Kidney (tissue), 14 donors: ENCODE results near the gene TFF1. TPM values are rescaled to one million over a fixed set of nuclear protein-coding genes. Genes with fewer than 3 reads are reported as not detected.
A peak's percentile ranks its signal among the peaks of the same experiment; 100 is the strongest.

Experiments
- DNase-seq, 5 donors: peaks; one replicate each; pipeline ENCODE4 v3.0.0-alpha.2; 2013 to 2020
- FAIRE-seq: peaks from 2 replicates; lab custom pipeline; 2012; peaks lifted over from hg19 to GRCh38; lab: Jason Lieb, UNC
- H3K27ac ChIP-seq, 2 donors: one replicate each; pipeline ENCODE4 v1.7.0; 2013; ENCODE audit warnings: low read depth in 2 of 2, low read length in 2 of 2, inconsistent platforms in 1 of 2
- H3K27me3 ChIP-seq: one replicate; pipeline ENCODE4 v1.7.1; 2013; ENCODE audit warnings: low read length, inconsistent platforms; ENCODE audit not compliant: control insufficient read depth, insufficient read depth
- H3K36me3 ChIP-seq, 3 donors: one replicate each; pipeline versions ENCODE4 v1.7.0 to v1.7.1; 2013; ENCODE audit warnings: low read length in 3 of 3, control low read depth in 1 of 3, inconsistent platforms in 1 of 3; ENCODE audit not compliant: insufficient read depth in 3 of 3, control insufficient read depth in 2 of 3
- H3K4me1 ChIP-seq, 3 donors: one replicate each; pipeline versions ENCODE4 v1.7.0 to v1.7.1; 2013; ENCODE audit warnings: low read length in 3 of 3, inconsistent platforms in 1 of 3, low read depth in 1 of 3; ENCODE audit not compliant: control insufficient read depth in 2 of 3, insufficient read depth in 2 of 3
- H3K4me3 ChIP-seq, 3 donors: one replicate each; pipeline versions ENCODE4 v1.7.0 to v1.8.1; 2013; ENCODE audit warnings: low read length in 3 of 3, control low read depth in 1 of 3, inconsistent platforms in 1 of 3
- H3K9ac ChIP-seq, 3 donors: one replicate each; pipeline versions ENCODE4 v1.7.0 to v1.7.1; 2013; ENCODE audit warnings: low read length in 3 of 3, control low read depth in 1 of 3, inconsistent platforms in 1 of 3
- H3K9me3 ChIP-seq, 3 donors: one replicate each; pipeline versions ENCODE4 v1.7.0 to v1.7.1; 2013; ENCODE audit warnings: low read length in 3 of 3, control low read depth in 1 of 3, inconsistent platforms in 1 of 3; ENCODE audit not compliant: control insufficient read depth in 2 of 3, insufficient read depth in 1 of 3
- intact Hi-C: fragments of 100-400 bp; cut with DNase I; formaldehyde crosslinking; loops from one replicate; pipeline ENCODE4 v1.11.1; 2022
- polyA plus RNA-seq: library from polyadenylated mRNA; stranded (reverse); fragments of 350-450 nt; fragmentation: Illumina TruSeq; extraction: RNeasy Lipid Tissue Mini Kit (QIAGEN cat#74804); gene quantifications from one replicate; pipeline ENCODE4 v1.2.3, GENCODE V29; 2014; ENCODE audit warnings: low read depth, low replicate concordance; ENCODE audit not compliant: insufficient read depth
- total RNA-seq: library from RNA; stranded (reverse); fragmentation: NEBNext Ultra II Directional; extraction: Animal tissue kit (Norgen Biotek cat#: 25700); gene quantifications from one replicate; pipeline ENCODE4 v1.2.1, GENCODE V29; 2021
- TF ChIP-seq, protein P1 (sequence below): IDR thresholded peaks from 3 replicates; pipeline ENCODE4 v1.5.1; 2012; ENCODE audit warnings: mild to moderate bottlenecking, moderate library complexity, borderline replicate concordance; ENCODE audit not compliant: insufficient read depth; ENCODE audit errors: extremely low read depth
- donor health status: control.
- donor health status: control.
- donor health status: control.
- donor health status: control.
- donor health status: control.
- donor health status: DM: yes; HTN: yes; CAD: no.
- donor health status: Normal renal cell carcinoma (clear cell type).

The TFF1 gene
- total and polyA plus RNA-seq, 2 donors from 2014 or later: not detected

DNA sequence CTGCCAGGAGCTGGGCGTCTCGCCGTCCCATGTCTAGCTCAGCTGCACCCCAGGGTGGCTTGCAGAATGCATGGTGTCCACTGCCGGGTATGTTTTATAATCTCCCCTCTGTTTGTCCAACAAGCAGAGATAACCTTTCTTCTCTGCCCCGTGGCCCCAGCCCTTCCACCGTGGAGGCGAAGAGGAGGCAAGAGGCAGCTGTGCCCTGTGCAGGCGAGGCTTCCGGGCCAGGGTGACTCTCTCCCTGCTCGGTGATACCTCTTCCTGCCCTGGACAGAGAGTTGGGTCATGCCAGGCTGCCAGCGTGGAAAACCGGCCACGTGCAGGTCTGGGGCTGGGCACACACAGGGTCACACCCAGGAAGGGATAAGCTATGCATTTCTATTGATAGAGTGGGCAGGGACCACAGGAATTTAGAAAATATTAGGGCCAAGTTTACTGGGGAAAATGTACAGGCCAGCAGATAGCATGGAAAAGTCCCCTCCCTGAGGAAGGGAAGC lies 15.4 kb downstream of the TFF1 start, which contains the start of gene TFF2:
TSS of gene TFF2 (minus strand) at position 68 of the 500 bp plus-strand sequence. CDS start at position 31, 37 bp downstream.
- H3K36me3 ChIP-seq: no peaks in the 10 kb centered on the region
- peak in 2 of 5 donors; percentile 29 to 50 for DNase-seq
- no peaks in the 10 kb centered on the region for H3K27me3 ChIP-seq
- H3K27ac ChIP-seq: no peak within 1 kb of the TSS
- no peak for FAIRE-seq
- TF ChIP-seq, protein P1, sequence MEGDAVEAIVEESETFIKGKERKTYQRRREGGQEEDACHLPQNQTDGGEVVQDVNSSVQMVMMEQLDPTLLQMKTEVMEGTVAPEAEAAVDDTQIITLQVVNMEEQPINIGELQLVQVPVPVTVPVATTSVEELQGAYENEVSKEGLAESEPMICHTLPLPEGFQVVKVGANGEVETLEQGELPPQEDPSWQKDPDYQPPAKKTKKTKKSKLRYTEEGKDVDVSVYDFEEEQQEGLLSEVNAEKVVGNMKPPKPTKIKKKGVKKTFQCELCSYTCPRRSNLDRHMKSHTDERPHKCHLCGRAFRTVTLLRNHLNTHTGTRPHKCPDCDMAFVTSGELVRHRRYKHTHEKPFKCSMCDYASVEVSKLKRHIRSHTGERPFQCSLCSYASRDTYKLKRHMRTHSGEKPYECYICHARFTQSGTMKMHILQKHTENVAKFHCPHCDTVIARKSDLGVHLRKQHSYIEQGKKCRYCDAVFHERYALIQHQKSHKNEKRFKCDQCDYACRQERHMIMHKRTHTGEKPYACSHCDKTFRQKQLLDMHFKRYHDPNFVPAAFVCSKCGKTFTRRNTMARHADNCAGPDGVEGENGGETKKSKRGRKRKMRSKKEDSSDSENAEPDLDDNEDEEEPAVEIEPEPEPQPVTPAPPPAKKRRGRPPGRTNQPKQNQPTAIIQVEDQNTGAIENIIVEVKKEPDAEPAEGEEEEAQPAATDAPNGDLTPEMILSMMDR: no peak
- H3K9ac ChIP-seq: no peak within 1 kb of the TSS
- H3K4me1 ChIP-seq: peaks cover 0 to 2% (median 0%) of the 10 kb centered on the region in 3 donors
- no peak within 1 kb of the TSS for H3K4me3 ChIP-seq
- peaks cover 0 to 6% (median 0%) of the 10 kb centered on the region in 3 donors for H3K9me3 ChIP-seq
- intact Hi-C loops: no loop called here

DNA sequence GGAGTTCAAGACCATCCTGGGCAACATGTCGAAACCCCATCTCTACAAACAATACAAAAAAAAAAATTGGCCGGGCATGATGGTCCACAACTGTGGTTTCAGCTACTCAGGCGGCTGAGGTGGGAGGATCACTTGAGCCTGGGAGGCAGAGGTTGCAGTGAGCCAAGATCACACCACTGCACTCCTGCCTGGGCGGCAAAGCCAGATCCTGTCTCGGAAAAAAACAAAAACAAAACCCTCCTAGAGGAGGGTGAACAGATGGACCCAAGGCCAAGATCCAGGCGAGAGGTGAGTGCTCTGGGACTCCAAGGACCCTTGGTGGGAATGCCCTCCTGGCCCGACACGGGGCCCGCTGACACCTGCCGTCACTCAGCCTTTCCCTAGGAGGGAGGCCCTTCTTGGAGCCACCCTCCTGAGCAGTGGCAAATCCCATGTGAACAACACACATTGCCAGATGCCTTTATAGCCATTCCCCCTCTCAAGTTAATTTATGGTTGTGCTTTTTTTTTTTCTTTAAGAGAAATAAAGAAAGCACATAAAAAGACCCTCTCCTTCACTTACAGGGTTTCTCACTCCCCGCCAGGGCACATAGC lies 15.9 kb downstream of the TFF1 start:
- Histone ChIP-seq H3K9ac (no peak overlapping the region), H3K27ac (no peak overlapping the region), H3K4me1 (peaks cover 0 to 2% (median 0%) of the 10 kb centered on the region in 3 donors), H3K4me3 (no peak overlapping the region), H3K9me3 (peaks cover 0 to 5% (median 0%) of the 10 kb centered on the region in 3 donors), H3K27me3 (no peaks in the 10 kb centered on the region), H3K36me3 (no peaks in the 10 kb centered on the region)
- intact Hi-C loops: no loop called here
- TF ChIP-seq, protein P1: no peak
- DNase-seq (peak in 3 of 5 donors; percentile 46 to 72 (median 65)), FAIRE-seq (no peak)

DNA sequence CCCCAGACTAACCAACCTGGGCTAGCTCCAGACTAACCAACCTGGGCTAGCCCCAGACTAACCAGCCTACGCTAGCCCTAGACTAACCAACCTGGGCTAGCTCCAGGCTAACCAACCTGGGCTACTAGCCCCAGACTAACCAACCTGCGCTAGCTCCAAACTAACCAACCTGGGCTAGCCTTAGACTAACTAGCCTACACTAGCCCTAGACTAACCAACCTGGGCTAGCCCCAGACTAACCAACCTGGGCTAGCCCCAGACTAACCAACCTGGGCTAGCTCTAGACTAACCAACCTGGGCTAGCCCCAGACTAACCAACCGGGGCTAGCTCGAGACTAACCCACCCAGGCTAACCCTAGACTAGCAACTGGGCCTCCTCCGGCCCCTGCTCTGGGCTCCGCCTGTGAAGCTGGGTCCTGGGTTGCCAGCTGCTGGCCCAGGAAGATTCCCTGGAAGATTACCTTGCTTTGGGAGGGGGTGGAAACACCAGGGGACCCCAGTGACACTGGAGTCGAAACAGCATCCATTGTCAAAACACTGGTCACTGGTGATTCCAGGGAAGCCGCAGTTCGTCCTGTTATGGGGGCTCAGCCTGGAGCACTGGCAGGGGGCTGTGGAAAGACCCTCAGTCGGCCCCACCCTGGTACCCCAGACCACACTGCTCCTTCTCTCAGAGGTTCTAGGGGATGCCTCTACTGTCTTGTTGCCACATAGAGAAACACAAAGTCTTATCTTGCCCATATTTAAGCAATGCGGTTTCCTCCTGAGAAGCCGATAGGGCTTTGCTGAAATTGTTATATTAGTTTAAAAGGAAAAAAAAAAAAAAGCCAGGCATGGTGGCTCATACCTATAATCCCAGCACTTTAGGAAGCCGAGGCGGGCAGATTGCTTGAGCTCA lies 16.7 kb downstream of the TFF1 start:
- H3K9ac ChIP-seq: no peak overlapping the region
- TF ChIP-seq, protein P1: no peak
- peaks cover 0 to 2% (median 0%) of the 10 kb centered on the region in 3 donors for H3K9me3 ChIP-seq
- no peaks in the 10 kb centered on the region for H3K36me3 ChIP-seq
- H3K4me3 ChIP-seq: no peak overlapping the region
- H3K4me1 ChIP-seq: peaks cover 0 to 2% (median 0%) of the 10 kb centered on the region in 3 donors
- intact Hi-C loops: no loop called here
- DNase-seq (peak in 1 of 5 donors; percentile 11), FAIRE-seq (no peak)
- H3K27ac ChIP-seq: no peak overlapping the region
- H3K27me3 ChIP-seq: no peaks in the 10 kb centered on the region
